Testis (tissue), 2 donors: ENCODE measurements around the gene GBF1.

ENCODE experiments used
- POLR2A ChIP-seq: fragments of 450-650 bp; IDR thresholded peaks from one replicate; pipeline ENCODE4 v1.6.1; 2017; ENCODE audit warnings: antibody characterized with exemption, mild to moderate bottlenecking, moderate library complexity
- TF ChIP-seq, protein P1 (sequence below), 3 experiments: fragments of 450-650 bp in 2 of 3; fragments of 200-600 bp in 1 of 3; sonication (generic) in 1 of 3; IDR thresholded peaks; one replicate each; pipeline ENCODE4 v1.5.1; 2016 to 2019; ENCODE audit warnings: antibody characterized with exemption in 3 of 3, mild to moderate bottlenecking in 2 of 3, moderate library complexity in 1 of 3

DNA sequence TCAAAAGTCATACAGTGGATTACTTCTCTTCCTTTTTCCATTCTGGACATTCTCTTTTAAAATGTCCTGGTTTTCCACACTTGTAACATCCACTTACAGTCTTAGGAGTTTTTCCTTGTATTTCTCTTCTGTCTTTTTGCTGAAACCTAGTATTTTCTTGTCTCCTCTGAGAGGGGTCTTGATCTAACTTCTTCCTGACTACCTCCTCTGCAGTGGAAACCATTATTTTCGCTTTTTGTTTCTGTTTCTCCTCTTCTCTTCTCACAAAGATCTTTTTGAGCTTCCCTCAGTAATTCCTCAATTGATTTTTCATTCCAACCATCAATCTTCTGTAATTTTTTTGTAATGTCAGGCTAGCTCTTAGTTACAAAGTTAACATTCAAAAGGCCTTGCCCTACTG, 42.9 kb upstream of the GBF1 start:
- TF ChIP-seq, protein P1, sequence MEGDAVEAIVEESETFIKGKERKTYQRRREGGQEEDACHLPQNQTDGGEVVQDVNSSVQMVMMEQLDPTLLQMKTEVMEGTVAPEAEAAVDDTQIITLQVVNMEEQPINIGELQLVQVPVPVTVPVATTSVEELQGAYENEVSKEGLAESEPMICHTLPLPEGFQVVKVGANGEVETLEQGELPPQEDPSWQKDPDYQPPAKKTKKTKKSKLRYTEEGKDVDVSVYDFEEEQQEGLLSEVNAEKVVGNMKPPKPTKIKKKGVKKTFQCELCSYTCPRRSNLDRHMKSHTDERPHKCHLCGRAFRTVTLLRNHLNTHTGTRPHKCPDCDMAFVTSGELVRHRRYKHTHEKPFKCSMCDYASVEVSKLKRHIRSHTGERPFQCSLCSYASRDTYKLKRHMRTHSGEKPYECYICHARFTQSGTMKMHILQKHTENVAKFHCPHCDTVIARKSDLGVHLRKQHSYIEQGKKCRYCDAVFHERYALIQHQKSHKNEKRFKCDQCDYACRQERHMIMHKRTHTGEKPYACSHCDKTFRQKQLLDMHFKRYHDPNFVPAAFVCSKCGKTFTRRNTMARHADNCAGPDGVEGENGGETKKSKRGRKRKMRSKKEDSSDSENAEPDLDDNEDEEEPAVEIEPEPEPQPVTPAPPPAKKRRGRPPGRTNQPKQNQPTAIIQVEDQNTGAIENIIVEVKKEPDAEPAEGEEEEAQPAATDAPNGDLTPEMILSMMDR (IDR thresholded peaks at IDR 0.05): no peak
- TF ChIP-seq POLR2A: no peak
